Effector memory CD8-positive, alpha-beta T cell (primary cell): ENCODE data around the gene PNLIPRP1.

Experiments used
- ATAC-seq: fragments of 150-1000 bp; cut with Tn5 transposase; replicated peaks from 2 replicates; pipeline ENCODE4 v1.10.0; 2021; ENCODE audit warnings: mild to moderate bottlenecking, moderate library complexity
- DNase-seq, 3 experiments: peaks; one replicate each; pipeline ENCODE4 v3.0.0; 2021
- H3K27ac Mint-ChIP-seq, 2 donors: one replicate each; pipeline ENCODE4 v1.8.0; 2022; ENCODE audit warnings: mild to moderate bottlenecking in 2 of 2, mixed read lengths in 2 of 2, moderate library complexity in 2 of 2
- H3K27me3 Mint-ChIP-seq, 2 donors: one replicate each; pipeline ENCODE4 v1.8.0; 2022; ENCODE audit warnings: mixed read lengths in 2 of 2
- H3K36me3 Mint-ChIP-seq: one replicate; pipeline ENCODE4 v1.8.0; 2022; ENCODE audit warnings: mild to moderate bottlenecking, moderate library complexity, mixed read lengths; ENCODE audit not compliant: insufficient read depth
- H3K4me1 Mint-ChIP-seq, 2 donors: one replicate each; pipeline ENCODE4 v1.8.0; 2022; ENCODE audit warnings: low read depth in 2 of 2, mixed read lengths in 2 of 2
- H3K4me3 Mint-ChIP-seq, 2 donors: one replicate each; pipeline ENCODE4 v1.8.0; 2022; ENCODE audit warnings: mild to moderate bottlenecking in 2 of 2, mixed read lengths in 2 of 2, moderate library complexity in 2 of 2
- H3K9me3 Mint-ChIP-seq, 2 donors: one replicate each; pipeline ENCODE4 v1.8.0; 2022; ENCODE audit warnings: mixed read lengths in 2 of 2

Gene PNLIPRP1

DNA sequence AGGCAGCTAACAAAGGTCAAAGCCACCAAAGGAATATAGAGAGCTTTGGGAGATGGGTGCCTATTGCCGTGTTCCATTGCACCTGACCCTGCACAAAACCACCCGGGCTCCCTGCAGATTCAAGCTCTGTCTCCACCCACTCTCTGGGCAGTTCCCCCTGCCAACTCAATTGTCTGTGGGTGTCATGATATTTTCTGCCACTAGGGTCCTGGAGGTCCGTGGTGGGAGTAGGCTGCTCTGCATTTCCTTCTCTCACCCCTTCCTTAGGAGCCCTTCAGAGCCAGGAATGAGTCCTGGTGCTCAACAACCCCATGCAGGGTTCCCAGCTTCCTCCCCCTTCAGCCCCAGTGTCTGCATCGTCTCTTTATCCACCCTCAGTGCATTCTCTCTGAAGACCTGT, 64.1 kb downstream of the PNLIPRP1 start:
- DNase-seq (no peak), ATAC-seq (no peak)
- no peaks in the 10 kb centered on the region for H3K36me3 Mint-ChIP-seq
- no peak overlapping the region for H3K4me3 Mint-ChIP-seq
- peaks cover 0 to 2% of the 10 kb centered on the region in 2 donors for H3K9me3 Mint-ChIP-seq
- no peaks in the 10 kb centered on the region for H3K4me1 Mint-ChIP-seq
- no peak overlapping the region for H3K27ac Mint-ChIP-seq
- peaks cover 0 to 6% of the 10 kb centered on the region in 2 donors for H3K27me3 Mint-ChIP-seq

DNA sequence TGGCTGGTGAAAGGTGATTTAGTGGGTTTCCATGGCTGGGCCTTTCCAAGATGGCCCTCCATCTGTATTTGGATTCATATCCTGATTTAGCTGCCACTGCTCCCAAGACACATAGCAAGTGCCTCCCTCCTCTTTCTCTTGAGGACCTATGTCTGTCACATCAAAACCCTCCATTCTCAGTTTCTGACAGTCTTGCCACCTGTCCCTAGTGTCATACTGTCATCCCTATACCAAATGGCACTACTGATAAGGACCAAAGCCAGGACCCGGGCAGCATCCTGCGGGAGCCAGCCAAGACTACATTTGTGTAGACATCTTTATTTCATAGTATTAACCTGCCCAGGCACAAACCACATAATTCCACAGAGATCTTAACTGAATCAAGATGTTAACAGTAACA, 64.8 kb downstream of the PNLIPRP1 start:
- ATAC-seq (no peak), DNase-seq (no peak)
- Mint-ChIP-seq H3K27me3 (peaks cover 0 to 6% of the 10 kb centered on the region in 2 donors), H3K4me1 (no peaks in the 10 kb centered on the region), H3K9me3 (peaks cover 0 to 2% of the 10 kb centered on the region in 2 donors), H3K27ac (no peak overlapping the region), H3K4me3 (no peak overlapping the region), H3K36me3 (no peaks in the 10 kb centered on the region)

DNA sequence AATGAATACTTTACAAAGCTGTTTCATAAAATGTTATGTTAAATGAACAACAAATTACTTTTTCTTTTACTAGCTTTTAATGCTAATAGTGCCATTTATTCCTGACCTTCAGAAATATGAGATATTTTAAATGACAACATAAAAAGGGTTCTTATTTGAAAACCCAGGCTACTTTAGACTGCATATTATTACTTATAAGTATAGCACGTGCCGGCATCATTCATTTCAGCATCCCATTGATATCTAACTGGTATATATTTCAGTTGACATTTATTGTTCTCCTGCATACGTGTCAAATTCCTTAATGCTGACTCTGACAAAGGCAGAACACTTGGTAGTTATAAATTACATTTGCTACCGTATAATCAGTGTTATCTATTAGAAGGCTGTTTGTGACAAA, 65.3 kb downstream of the PNLIPRP1 start:
- Mint-ChIP-seq H3K4me3 (no peak overlapping the region), H3K9me3 (peaks cover 0 to under 1% of the 10 kb centered on the region in 2 donors), H3K4me1 (no peaks in the 10 kb centered on the region), H3K27me3 (peaks cover 0 to 6% of the 10 kb centered on the region in 2 donors), H3K27ac (no peak overlapping the region), H3K36me3 (no peaks in the 10 kb centered on the region)
- DNase-seq, result no peak
- ATAC-seq, result no peak

DNA sequence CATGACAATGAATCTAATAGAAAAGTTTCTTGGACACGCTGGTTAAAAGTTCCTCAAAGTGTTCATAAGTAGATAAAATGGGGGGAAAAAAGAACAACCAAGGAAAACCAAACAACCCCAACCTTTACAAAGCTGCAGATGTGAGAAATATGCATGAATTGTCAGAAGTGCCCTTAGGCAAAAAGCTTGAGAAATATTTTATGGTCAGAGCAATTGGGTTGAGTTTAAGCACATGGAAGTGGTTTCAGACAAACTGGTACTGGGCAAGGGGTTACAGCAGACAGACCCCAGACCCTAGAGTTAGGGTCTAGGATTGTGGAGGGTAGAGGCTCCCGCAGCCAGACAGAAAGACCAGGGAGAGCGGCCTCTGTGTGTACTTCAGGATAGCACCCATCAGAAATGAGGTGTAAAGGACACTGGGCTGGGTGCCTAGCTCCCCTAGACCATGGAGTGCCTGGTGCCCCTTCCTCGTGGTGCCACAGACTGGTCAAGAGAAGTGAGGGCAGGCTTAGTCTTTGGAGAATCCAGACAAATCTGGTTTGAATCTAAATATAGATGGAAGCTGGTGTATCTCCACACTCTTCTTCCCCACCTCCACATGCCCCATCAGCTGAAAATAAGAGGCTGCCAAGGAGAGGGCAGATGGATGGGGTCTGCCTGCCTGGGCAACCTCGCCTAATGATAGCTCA, 67.2 kb downstream of the PNLIPRP1 start:
- no peak overlapping the region for H3K4me3 Mint-ChIP-seq
- DNase-seq, result no peak
- no peaks in the 10 kb centered on the region for H3K36me3 Mint-ChIP-seq
- no peaks in the 10 kb centered on the region for H3K9me3 Mint-ChIP-seq
- H3K27ac Mint-ChIP-seq, result no peak overlapping the region
- peaks cover 0 to 6% of the 10 kb centered on the region in 2 donors for H3K27me3 Mint-ChIP-seq
- no peaks in the 10 kb centered on the region for H3K4me1 Mint-ChIP-seq
- ATAC-seq, result no peak
